GM18867 (cell line): ENCODE measurements around the gene TRDN.

Source experiments
- ATAC-seq: cut with Tn5 transposase; IDR thresholded peaks from one replicate; pipeline ENCODE4 v1.9.1; 2021; ENCODE audit warnings: mild to moderate bottlenecking, moderate library complexity; ENCODE audit not compliant: unreplicated experiment

TRDN gene

DNA sequence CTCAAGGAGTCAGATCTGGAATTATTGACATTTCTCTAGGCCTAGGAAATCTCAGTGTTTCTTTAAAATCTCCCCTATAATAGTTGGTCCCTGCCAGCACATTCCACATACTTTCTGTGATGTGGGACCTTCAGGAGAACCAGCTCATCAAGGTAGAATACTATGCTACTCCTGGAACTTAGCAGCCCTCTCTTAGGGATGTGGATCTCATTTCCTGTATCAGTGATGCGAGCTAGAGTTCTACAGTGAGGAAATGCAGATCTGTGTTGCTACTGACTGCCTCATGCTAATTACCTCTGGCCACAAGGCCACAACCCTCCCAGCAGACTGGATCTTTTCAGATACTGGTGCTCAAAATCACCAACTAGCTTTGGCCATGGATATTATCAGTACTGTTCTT is 446.9 kb downstream of the TRDN start:
- ATAC-seq, result no peak

DNA sequence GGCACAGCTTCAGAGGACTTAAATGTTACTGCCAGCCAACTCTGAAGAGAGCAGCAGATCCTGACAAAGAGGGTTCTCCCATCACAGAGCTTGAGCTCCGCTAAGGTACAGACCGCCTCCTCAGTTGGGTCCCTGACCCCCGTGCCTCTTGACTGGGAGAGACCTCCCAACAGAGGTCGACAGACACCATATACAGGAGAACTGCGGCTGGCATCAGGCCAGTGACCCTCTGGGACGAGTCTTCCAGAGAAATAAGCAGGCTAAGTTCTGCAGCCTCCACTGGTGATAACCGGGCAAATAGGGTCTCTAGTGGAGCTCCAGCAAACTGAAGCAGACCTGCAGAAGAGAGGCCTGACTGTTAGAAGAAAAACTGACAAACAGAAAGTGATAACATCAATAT is 453.8 kb downstream of the TRDN start:
- no peak for ATAC-seq

DNA sequence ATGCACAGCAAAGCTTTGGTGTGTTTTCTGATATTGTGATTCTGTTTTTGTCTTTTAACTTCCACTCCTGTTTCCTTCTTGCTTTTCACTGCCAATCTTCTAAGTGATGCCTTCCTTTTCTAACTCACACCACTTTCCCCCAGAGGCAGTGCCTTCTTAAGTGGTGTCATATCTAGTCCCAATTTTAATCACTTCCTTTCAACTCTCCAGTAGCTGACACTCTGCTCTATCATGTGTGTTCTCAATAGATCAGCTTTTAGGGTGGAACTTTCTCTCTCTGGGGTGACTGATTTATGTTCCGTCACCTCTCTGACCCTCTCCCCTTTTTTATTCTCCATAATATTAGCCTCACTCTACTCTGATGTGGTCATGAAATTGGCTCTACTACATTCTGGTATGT is 460.0 kb downstream of the TRDN start:
- ATAC-seq, result no peak

DNA sequence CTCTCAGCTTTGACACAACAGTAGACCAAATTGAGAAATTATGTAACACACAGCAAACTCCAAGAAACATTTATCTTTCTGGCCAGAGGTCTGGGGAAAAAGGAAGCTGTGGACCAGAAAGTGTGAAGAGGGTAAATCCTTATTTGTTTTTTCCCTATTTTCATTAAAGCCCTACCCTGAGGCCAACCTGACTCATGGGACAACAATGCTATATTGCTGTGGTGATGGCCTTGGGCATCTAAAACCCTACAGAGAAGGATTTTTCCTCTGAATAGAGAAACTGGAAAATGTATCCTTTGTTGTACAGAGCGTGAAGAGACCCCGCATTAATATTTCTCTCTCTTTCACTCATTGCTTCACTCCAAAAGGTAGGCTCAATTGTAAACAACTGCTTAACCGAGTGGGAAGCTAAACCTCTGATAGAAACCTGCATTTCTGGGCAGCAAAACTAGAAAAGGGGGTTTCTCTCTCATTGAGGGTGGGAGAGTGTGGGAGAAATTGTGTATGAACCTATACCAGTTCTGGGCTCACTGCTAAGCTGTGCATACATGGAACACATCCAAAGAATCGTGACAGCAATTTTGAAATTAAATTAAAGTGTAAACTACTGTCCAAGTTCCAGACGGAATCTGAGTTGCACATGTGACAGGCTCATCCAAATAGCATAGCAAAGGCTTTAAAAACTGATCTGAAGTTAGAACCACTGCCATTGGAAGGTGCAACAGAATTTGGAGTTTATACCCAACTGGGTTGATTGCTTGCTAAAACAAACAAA is 465.2 kb downstream of the TRDN start:
- no peak for ATAC-seq

DNA sequence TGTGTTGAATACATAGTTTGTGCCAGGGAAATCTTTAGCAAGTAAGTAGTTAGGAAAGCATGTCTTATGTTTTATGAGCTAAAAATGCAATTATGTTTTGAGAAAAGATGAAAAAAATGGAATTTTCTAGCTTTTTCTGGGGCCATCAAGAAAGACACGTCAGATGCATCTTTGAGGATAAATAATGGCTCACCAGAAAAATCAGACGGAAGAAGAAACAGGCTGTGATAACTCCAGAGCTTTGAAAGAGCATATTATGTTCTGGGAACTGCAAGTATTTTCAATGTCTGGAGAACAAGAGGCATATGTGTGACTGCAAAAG is 467.0 kb downstream of the TRDN start:
- no peak for ATAC-seq

DNA sequence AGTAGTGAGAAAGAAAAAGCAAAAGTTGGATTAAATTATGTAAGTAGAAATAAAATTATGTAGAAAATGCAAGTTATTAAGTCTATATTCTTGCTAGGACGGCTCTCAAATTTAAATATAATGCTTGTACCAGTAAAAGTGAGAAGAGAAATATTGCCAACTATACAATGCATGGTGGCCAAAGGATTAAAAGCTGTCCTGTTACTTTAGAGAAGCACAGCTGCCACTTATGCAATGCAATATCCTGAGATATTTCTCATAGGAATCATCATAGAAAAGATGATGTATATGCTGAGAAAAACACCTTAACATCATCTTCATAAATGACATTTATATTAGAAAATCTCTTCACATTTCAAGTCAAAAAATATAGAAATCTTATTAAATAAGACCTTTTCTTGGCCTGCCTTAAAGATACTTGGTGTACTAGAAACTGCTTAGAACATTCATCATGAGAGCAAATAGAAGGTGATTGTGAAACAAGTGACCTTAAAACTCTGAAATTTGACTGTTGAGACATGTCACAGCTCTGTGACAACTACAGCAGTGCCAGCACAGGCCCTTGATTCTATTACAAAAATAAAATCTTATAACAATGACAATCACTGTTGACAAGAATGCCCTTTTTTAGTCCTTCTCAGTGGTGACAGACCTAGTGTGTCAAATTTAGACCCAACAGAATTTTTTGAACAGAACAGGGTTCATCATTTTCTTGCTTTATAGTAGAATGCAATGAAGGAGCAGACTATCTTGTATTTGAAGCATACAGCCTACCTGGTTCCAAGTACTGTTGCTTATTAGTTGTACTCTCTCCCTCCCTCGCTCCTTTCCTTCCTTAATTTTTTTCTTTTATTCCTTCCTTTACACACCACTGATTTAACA is 467.6 kb downstream of the TRDN start:
- ATAC-seq, result no peak

DNA sequence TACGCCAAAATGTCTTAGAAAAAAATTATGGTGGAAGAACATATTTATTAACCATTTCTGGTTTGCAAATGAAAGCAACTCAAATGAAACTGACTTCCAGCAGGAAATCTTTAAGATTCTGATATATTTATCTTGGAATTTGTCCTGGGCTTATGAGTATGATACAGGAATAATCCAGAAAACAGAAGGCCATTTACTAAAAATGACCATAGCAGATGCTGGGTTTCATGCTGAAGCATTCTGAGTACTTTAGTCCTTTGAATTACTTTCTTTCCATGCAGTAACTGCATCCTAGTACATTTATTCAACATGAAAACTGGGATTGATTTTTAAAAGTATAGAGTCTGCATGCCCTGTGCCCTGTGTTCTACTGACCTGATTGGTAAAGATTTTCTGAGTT is 468.3 kb downstream of the TRDN start:
- no peak for ATAC-seq
